Karpas-422 (cell line): Measurements from ENCODE around the gene TRIP4. TPM values are rescaled to one million over a fixed set of nuclear protein-coding genes. Genes with fewer than 3 reads are reported as not detected.

Experiments used
- DNase-seq: peaks from one replicate; pipeline ENCODE4 v3.0.0-alpha.2; 2015
- H2AFZ ChIP-seq: fragments of 200-600 bp; sonication (generic); 2 replicates; pipeline ENCODE4 v1.6.1; 2014; ENCODE audit warnings: antibody characterized with exemption, low read length, mixed read lengths
- H3K27ac ChIP-seq: fragments of 200-600 bp; sonication (generic); 2 replicates; pipeline ENCODE4 v1.5.1; 2014; ENCODE audit warnings: mild to moderate bottlenecking, low read length, moderate library complexity
- H3K27me3 ChIP-seq: fragments of 200-600 bp; sonication (generic); 2 replicates; pipeline ENCODE4 v1.6.1; 2014; ENCODE audit warnings: low read length, mixed read lengths
- H3K36me3 ChIP-seq: fragments of 200-600 bp; sonication (generic); 2 replicates; pipeline ENCODE4 v1.6.1; 2014; ENCODE audit warnings: low read length, mixed read lengths; ENCODE audit not compliant: insufficient read depth
- H3K4me1 ChIP-seq: fragments of 200-600 bp; sonication (generic); 2 replicates; pipeline ENCODE4 v1.6.1; 2014; ENCODE audit warnings: mild to moderate bottlenecking, low read length, mixed read lengths
- H3K4me2 ChIP-seq: fragments of 200-600 bp; sonication (generic); 2 replicates; pipeline ENCODE4 v1.6.1; 2014; ENCODE audit warnings: low read length, low read depth, mild to moderate bottlenecking; ENCODE audit not compliant: poor library complexity, severe bottlenecking
- H3K4me3 ChIP-seq: fragments of 200-600 bp; sonication (generic); 2 replicates; pipeline ENCODE4 v1.5.1; 2014; ENCODE audit warnings: mild to moderate bottlenecking, antibody characterized with exemption, low read length, mixed read lengths
- H3K79me2 ChIP-seq: fragments of 200-600 bp; sonication (generic); 2 replicates; pipeline ENCODE4 v1.6.1; 2014; ENCODE audit warnings: mild to moderate bottlenecking, low read length, mixed read lengths
- H3K9ac ChIP-seq: fragments of 200-600 bp; sonication (generic); 2 replicates; pipeline ENCODE4 v1.6.0; 2014; ENCODE audit warnings: low read length
- H3K9me2 ChIP-seq: fragments of 200-600 bp; sonication (generic), shearing (Covaris generic); replicated peaks from 2 replicates; pipeline ENCODE4 v1.6.0; 2014; ENCODE audit warnings: mild to moderate bottlenecking, low read length, moderate library complexity; ENCODE audit not compliant: insufficient read depth
- H3K9me3 ChIP-seq: fragments of 300-700, 200-600 bp; sonication (generic); 2 replicates; pipeline ENCODE4 v1.6.1; 2014; ENCODE audit warnings: low read length, mixed read lengths
- H4K20me1 ChIP-seq: fragments of 200-600 bp; sonication (generic); 2 replicates; pipeline ENCODE4 v1.6.1; 2014; ENCODE audit warnings: mild to moderate bottlenecking, antibody characterized with exemption, low read length, low read depth; ENCODE audit not compliant: insufficient read depth
- total RNA-seq: library from RNA; depleted of rRNA; stranded (reverse); fragments of >200 nt; shearing (Covaris generic); gene quantifications from 2 replicates; pipeline ENCODE4 v1.2.3, GENCODE V29; 2014; ENCODE audit warnings: low replicate concordance

Gene TRIP4
- total RNA-seq, 1 experiment from 2014 or later: 11.9 TPM

- no peak for DNase-seq
- H3K27ac ChIP-seq: peak overlapping the region; percentile 86
- no peaks in the 10 kb centered on the region for H3K27me3 ChIP-seq
- H3K9me3 ChIP-seq: no peaks in the 10 kb centered on the region
- peaks cover under 1% of the 10 kb centered on the region; the same call in 1 of the 2 replicates for H4K20me1 ChIP-seq
- H3K36me3 ChIP-seq: no peaks in the 10 kb centered on the region
- H3K9me2 ChIP-seq: no peaks in the 10 kb centered on the region
- H2AFZ ChIP-seq: no peak overlapping the region
- peaks cover 20% of the 10 kb centered on the region for H3K79me2 ChIP-seq
- peak overlapping the region; percentile 53 for H3K4me3 ChIP-seq
- peak overlapping the region; percentile 78 for H3K4me2 ChIP-seq
- peaks cover 74% of the 10 kb centered on the region for H3K4me1 ChIP-seq
- peak overlapping the region; percentile 38 for H3K9ac ChIP-seq
Measured at GRCh38 chr15:64456634-64457108, 69.0 kb downstream of the TRIP4 start.

- H3K79me2 ChIP-seq: peaks cover 46% of the 10 kb centered on the region
- H3K9me3 ChIP-seq: no peaks in the 10 kb centered on the region
- H3K4me3 ChIP-seq: peak overlapping the region; percentile 71
- H3K4me2 ChIP-seq: peak overlapping the region; percentile 74
- no peaks in the 10 kb centered on the region for H3K36me3 ChIP-seq
- peaks cover 90% of the 10 kb centered on the region for H3K4me1 ChIP-seq
- H3K9ac ChIP-seq: peak overlapping the region; percentile 78
- no peak overlapping the region for H2AFZ ChIP-seq
- DNase-seq: no peak
- H3K27me3 ChIP-seq: no peaks in the 10 kb centered on the region
- H3K27ac ChIP-seq: peak overlapping the region; percentile 76
- peaks cover 5% of the 10 kb centered on the region; the same call in 1 of the 2 replicates for H4K20me1 ChIP-seq
- no peaks in the 10 kb centered on the region for H3K9me2 ChIP-seq
Measured at GRCh38 chr15:64459066-64459781, 71.6 kb downstream of the TRIP4 start.

GRCh38 chr15:64460206-64460723 is 72.6 kb downstream of the TRIP4 start, which contains the start of gene ZNF609:
Gene ZNF609, plus strand, starts transcription at chr15:64460578. Its CDS starts 38,842 bp downstream, at chr15:64499420.
- Histone ChIP-seq H3K79me2 (peaks cover 56% of the 10 kb centered on the region), H4K20me1 (peaks cover 13% of the 10 kb centered on the region; the same call in 1 of the 2 replicates), H3K9ac (peak within 1 kb of the TSS; percentile 78), H3K36me3 (0 out of 2 replicates have a peak, but pooled peaks cover 3% of the 10 kb centered on the region), H3K27ac (peak within 1 kb of the TSS; percentile 76), H3K9me2 (no peaks in the 10 kb centered on the region), H3K4me2 (peak within 1 kb of the TSS; percentile 78), H3K4me1 (peaks cover 90% of the 10 kb centered on the region), H3K27me3 (no peaks in the 10 kb centered on the region), H3K9me3 (no peaks in the 10 kb centered on the region), H2AFZ (peak within 1 kb of the TSS; percentile 72), H3K4me3 (peak within 1 kb of the TSS; percentile 71)
- peak; percentile 95 for DNase-seq

GRCh38 chr15:64460724-64461720 is 73.4 kb downstream of the TRIP4 start:
- H3K27me3 ChIP-seq: no peaks in the 10 kb centered on the region
- no peaks in the 10 kb centered on the region for H3K9me2 ChIP-seq
- H4K20me1 ChIP-seq: peaks cover 13% of the 10 kb centered on the region; the same call in 1 of the 2 replicates
- peak overlapping the region; percentile 78 for H3K9ac ChIP-seq
- H2AFZ ChIP-seq: no peak overlapping the region
- peak overlapping the region; percentile 76 for H3K27ac ChIP-seq
- H3K4me3 ChIP-seq: peak overlapping the region; percentile 71
- H3K4me2 ChIP-seq: peak overlapping the region; percentile 78
- H3K36me3 ChIP-seq: 0 out of 2 replicates have a peak, but pooled peaks cover 3% of the 10 kb centered on the region
- H3K4me1 ChIP-seq: peaks cover 84% of the 10 kb centered on the region
- DNase-seq: peak; percentile 71
- no peaks in the 10 kb centered on the region for H3K9me3 ChIP-seq
- H3K79me2 ChIP-seq: peaks cover 64% of the 10 kb centered on the region

GRCh38 chr15:64461721-64462162 is 74.1 kb downstream of the TRIP4 start:
- Histone ChIP-seq H2AFZ (no peak overlapping the region), H3K27me3 (no peaks in the 10 kb centered on the region), H3K4me1 (peaks cover 82% of the 10 kb centered on the region), H3K79me2 (peaks cover 71% of the 10 kb centered on the region), H3K4me2 (peak overlapping the region; percentile 78), H4K20me1 (peaks cover 17% of the 10 kb centered on the region; the same call in 1 of the 2 replicates), H3K9me3 (no peaks in the 10 kb centered on the region), H3K9me2 (no peaks in the 10 kb centered on the region), H3K4me3 (peak overlapping the region; percentile 71), H3K27ac (peak overlapping the region; percentile 59), H3K36me3 (0 out of 2 replicates have a peak, but pooled peaks cover 3% of the 10 kb centered on the region), H3K9ac (peak overlapping the region; percentile 78)
- no peak for DNase-seq

GRCh38 chr15:64462492-64462891 is 74.9 kb downstream of the TRIP4 start:
- no peak for DNase-seq

GRCh38 chr15:64464276-64465005 is 76.8 kb downstream of the TRIP4 start:
- Histone ChIP-seq H3K4me3 (peak overlapping the region; percentile 8; the same call in 1 of the 2 replicates), H4K20me1 (peaks cover 17% of the 10 kb centered on the region; the same call in 1 of the 2 replicates), H2AFZ (no peak overlapping the region), H3K27ac (peak overlapping the region; percentile 38), H3K27me3 (no peaks in the 10 kb centered on the region), H3K36me3 (0 out of 2 replicates have a peak, but pooled peaks cover 3% of the 10 kb centered on the region), H3K9ac (no peak overlapping the region), H3K4me2 (peak overlapping the region; percentile 78), H3K9me3 (no peaks in the 10 kb centered on the region), H3K79me2 (peaks cover 93% of the 10 kb centered on the region), H3K4me1 (peaks cover 57% of the 10 kb centered on the region), H3K9me2 (no peaks in the 10 kb centered on the region)
- DNase-seq: no peak

More at GRCh38 chr15:64462492-64462891, 74.9 kb downstream of the TRIP4 start:
- peaks cover 17% of the 10 kb centered on the region; the same call in 1 of the 2 replicates for H4K20me1 ChIP-seq
- H3K27me3 ChIP-seq: no peaks in the 10 kb centered on the region
- H3K4me1 ChIP-seq: peaks cover 76% of the 10 kb centered on the region
- no peak overlapping the region for H2AFZ ChIP-seq
- peak overlapping the region; percentile 71 for H3K4me3 ChIP-seq
- H3K36me3 ChIP-seq: 0 out of 2 replicates have a peak, but pooled peaks cover 3% of the 10 kb centered on the region
- peaks cover 79% of the 10 kb centered on the region for H3K79me2 ChIP-seq
- no peaks in the 10 kb centered on the region for H3K9me3 ChIP-seq
- peak overlapping the region; percentile 78; the same call in 1 of the 2 replicates for H3K9ac ChIP-seq
- no peaks in the 10 kb centered on the region for H3K9me2 ChIP-seq
- H3K27ac ChIP-seq: peak overlapping the region; percentile 59
- H3K4me2 ChIP-seq: peak overlapping the region; percentile 78
